ENCODE measurements around the gene DRAP1.

Gene DRAP1

DNA sequence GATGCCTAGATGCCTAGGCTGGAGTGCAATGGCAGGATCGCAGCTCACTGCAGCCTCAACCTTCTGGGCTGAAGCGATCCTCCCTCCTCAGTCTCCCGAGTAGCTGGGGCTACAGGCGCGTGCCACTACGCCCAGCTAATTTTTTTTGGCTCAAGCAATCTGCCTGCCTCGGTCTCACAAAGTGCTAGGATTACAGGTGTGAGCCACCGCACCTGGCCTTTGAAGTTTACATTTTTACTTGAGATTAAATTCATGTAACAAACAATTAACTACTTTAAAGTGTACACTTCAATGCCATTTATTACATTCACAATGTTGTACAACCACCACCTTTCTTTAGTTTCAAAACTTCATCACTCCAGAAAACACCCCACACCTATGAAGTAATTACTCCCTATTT lies 15.5 kb upstream of the DRAP1 start:
- DNase-seq (ENCODE audit: low read depth), result no peak

DNA sequence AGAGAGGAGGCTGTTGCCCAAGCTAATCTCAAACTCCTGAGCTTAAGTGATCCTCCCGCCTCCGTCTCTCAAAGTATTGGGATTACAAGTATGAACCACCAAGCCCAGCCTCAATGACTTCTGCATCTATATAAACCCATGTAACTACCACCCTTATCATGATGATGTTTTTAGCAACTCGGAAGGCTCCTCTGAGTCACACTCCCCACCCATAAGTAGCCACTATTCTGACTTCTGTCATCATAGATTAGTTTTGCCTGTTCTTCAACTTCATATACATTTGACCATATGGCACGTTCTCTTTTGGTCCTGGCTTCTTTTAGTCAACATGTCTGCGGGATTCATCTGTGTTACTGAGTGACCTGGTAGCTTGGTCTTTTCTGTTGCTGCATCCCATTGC lies 12.6 kb upstream of the DRAP1 start:
- DNase-seq (ENCODE audit: low read depth), result no peak

DNA sequence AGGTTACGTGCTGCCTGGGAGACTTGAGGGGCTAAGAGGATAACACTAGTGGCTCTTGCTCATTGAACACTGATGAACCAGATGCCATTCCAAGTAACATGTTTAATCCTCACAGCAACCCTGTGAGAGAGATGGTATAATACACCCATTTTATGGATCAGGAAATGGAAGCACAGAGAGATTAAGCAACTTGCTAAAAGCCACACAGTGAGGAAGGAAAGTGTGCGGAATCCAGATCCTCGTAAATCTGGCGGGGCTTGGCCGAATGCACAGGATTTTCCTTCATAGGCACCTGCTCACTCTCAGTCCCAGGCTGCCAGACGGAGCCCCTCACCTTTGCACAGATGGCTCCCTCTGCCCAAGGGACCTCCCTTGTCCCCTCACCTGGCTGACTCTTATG lies 11.3 kb upstream of the DRAP1 start:
- DNase-seq (ENCODE audit: low read depth), result no peak

DNA sequence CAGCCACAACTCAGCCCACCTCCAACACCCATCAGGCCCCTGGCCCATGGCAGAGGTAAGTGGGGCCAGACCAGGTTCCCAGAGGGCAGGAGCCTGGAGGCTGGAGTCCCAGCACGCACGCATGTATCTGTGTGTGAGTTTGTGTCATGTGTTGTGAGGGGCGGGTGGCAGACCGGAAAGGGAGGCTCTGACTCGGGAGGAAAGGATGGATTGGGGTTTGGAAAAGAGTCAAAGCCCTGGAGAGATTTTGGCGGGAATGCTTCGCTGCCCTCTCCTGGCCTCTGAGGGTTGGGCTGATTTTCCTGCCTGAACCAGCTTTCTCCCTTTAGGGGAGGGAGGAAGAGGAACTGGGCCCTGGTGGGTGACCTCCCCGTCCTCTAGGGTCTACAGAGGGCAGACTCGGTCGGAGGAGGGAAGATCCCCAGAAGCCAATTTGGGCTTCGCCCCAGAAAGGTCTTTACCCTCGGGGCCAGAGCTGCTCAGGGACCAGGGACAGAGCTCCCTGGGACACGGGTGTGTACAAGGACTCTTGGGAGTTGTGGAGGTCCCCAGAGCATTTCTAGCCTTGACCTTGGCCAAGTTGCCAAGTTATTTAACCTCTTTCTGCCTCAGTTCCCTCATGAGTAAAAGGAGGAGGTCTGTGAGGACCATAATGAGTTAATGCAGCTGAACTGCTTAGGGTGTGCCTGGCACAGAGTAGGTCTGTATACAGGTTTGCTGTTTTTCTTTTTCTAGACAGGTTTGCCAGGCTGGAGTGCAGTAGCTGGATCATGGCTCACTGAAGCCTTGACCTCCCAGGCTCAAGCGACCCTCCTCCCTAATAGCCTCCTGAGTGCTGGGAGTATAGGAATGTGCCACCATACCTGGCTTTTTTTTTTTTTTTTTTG lies 7.3 kb upstream of the DRAP1 start:
- no peak for DNase-seq (ENCODE audit: low read depth)

DNA sequence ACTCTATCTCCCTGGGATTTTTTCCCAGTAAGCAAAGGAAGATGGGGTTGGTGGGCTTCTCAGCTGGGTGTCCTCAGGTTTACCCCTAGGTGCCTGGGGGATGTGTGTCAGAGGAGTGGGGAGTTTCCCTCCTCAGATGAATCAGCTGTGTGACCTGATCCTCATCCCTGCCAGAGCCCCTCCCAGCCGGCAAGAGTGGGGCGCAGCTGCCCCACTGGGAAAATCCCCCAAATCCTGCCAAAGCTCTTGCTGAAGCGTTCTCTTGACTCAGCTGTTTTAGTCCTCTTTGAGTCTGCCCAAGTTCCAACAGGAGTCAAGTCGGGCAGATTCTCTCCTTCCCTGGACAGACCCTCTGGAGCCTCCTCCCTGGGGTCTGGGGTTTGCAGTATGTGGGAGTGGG lies 6.4 kb upstream of the DRAP1 start:
- no peak for DNase-seq (ENCODE audit: low read depth)

DNA sequence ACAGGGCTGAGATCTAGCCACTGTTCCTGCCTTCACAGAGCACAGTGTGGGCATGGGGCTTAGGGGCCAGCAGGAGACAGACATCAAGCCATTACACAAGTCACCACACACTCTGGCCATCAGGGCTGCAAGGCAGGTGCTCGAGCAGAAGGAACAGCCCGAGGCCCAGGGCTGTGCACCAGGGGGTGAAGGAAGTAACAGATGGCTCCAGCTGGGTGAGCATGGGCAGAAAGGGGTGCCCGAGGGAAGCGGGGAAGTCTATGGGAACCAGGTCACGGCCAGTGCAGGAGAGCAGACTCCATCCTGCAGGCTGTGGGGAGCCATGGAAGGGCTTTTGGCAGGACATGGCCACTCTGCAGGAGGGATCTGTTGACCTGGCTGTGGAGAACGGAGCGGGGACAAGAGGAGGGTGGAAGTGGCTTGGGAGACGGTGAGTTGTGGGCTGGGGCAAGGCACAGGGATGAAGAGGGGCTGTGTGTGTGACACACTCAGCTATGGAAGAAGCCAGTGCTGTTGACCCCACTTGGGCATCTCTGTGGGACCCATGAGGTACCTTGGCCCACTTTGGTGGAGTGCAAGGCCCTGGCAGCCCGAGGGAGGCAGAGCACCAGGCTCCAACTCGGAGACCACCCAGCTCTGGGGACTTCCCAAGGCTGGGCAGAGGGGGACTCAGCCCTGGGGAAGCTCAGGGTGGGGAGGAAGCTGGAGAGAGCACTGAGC lies 4.0 kb upstream of the DRAP1 start:
- no peak for DNase-seq (ENCODE audit: low read depth)

DNA sequence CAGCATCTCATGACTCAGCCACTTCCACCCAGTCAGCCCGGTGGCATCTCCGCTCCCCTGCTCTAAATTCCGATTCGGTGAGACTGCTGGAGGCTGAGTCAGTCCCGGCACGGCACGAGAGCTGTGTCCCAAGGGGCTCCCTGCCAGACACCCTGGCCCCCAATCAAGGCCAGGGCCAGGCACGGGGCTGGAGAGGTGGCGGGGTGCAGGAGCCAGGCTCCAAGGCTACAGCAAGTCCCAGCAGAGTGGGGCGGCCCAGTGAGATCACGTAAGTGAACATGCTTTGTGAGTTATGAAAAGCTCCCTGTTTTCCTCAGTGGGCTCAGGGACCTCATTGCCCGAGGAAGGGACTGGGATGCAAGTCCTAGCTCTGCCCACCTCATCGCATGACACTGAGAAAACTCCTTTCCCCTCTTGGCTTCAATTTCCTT lies 3.4 kb upstream of the DRAP1 start:
- DNase-seq (ENCODE audit: low read depth), result no peak

DNA sequence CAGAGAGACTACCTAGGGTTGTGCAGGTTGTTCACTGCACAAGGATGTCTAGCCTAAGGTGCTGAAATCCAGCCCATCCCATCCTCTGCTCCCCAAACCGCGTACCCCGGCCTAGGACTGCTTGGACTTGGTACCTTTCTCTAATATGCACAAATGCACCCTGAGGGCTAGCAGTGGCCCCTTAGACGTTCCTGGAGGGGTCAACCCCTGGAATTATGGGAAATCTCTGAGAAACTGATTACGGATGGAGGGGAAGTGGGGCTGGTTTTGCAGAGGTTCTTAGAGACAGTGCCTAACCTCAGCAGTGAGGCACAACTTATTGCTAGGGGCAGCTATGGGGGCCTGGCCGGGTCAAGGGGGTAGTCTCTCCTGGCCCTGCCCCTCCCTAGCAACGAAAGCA lies 2.8 kb upstream of the DRAP1 start:
- no peak for DNase-seq (ENCODE audit: low read depth)

DNA sequence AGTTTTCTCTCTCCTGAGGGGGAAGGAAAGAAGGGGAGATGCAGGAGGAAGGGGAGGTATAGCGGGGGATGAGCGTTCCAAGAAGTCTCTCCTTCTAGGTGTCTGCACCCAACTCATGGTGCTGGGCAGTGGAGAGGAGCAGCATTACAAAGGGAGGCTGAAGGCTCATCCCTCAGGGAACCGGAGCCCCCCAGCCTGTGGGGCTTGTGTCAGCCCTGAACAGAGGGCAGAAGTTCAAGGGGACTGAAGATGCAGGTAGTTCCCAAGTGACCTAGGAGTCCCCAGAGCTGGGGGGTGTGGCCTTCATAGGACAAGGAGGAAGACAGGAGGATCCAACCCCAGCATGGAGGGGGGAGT lies 2.2 kb upstream of the DRAP1 start:
- no peak for DNase-seq (ENCODE audit: low read depth)

DNA sequence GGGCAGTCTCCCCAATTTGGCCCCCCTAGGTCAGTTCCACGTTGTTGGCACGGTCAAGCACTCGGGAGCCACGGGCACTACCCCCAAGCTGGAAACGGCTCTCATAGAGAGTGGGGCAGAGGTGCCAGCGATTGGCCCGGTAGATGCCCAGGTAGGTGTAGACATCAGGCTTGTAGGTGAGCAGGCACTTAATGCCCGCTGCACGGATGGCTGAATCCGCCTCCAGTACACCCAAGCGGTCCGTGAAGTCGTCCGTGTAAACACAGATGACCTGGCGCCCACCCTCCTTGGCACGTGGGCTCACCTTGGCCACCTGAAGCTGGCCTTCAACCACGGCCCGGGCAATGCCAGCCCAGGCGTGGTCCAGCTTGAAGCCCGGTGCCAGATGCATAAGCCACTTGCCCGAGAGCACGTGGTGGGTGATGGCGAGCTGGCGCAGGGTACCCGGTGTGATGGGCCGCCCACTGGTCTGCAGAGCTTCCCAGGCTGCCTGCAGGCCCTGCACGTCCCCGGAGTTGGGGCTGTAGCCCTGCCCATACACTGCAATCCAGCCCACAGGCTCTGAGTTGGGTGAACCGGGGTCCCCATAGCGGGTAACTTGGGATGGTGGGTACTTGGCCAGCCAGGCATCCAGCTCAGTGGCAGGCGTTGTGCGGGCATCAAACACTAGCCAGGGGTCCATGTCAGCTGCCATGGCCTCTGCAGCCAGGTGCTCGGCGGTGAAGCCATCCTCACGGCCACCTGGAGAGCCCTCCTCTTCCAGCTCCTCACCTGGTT lies 1.6 kb upstream of the DRAP1 start:
- no peak for DNase-seq (ENCODE audit: low read depth)

DNA sequence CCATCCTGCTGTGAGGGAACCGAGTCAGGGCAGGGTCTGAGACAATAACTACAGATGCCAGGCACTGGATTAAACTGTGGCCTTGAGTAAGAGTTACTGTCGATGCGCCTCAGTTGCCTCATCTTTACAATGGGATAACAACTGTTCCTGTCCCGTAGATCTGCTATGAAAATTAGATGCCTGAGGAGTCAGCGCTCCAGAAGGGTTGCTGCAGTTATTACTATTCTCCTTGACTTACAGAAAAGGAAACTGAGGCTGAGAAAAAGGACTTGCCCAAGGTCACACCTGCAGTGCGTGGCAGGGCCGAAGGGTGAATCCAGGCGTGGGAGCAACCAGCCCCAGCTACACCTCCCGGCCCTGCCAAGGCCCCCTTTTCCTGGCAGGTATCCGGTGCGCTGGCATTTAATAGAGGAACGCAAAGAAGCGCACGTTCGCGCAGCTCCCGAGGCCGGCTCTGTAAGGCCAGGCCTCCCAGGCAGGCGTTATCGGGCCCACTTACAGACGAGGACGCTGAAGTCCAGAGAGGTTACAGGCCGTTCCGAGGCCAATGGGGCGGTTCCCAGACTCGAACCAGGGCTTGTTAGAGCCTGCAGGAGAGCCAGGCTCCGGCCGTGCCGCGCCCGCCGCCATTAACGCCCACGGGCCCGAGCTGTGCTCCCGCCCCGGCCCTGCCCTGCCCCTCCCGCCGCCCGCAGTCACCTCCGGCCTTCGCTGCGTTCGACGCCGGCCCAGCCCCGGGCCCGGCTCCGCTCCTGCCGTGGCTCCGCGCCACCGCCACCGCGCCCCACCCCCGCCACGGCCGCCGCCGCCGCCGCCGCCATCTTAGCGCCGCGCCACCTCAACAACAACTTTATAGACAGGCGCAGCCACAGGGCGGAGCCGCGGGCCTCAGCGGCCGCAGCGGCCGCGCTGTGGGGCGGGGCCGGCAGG lies 750 bp upstream of the DRAP1 start, which contains the start of gene C11orf68:
TSS of gene C11orf68 (minus strand) at position 852 of the 930 bp plus-strand sequence. CDS start at position 821, 31 bp downstream.
- no peak for DNase-seq (ENCODE audit: low read depth)

DNA sequence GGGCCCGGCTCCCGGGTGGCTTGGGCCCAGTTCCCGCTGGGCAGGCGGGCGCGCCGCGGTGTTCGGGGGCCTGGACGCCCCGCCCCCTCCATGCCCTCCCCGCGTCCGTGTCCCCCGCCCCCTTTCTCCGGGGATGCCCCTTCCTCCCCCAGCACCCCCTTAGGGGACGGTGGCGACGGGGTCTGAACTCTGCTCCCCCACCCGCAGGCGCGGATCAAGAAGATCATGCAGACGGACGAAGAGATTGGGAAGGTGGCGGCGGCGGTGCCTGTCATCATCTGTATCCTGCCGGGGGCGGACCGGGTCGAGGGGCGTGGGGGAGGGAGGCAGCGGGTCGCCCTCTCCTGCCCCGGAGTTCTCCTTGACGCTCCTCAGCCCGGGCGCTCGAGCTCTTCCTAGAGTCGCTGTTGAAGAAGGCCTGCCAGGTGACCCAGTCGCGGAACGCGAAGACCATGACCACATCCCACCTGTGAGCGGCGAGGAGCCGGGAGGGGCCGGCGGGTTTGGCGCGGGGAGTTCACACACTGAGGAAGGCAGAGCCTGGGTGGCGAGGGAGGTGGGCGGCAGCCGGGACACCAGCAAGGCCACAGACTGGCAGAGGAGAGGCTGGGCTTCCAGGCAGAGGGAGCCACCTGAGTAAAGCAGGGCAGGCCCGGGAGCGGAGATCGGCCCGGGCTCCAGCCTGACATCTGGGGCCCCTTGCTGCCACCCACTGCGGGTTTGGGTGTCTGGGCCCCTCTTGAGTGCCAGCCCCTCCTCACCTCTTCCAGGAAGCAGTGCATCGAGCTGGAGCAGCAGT lies 546 bp downstream of the DRAP1 start:
- no peak for DNase-seq (ENCODE audit: low read depth)

DNA sequence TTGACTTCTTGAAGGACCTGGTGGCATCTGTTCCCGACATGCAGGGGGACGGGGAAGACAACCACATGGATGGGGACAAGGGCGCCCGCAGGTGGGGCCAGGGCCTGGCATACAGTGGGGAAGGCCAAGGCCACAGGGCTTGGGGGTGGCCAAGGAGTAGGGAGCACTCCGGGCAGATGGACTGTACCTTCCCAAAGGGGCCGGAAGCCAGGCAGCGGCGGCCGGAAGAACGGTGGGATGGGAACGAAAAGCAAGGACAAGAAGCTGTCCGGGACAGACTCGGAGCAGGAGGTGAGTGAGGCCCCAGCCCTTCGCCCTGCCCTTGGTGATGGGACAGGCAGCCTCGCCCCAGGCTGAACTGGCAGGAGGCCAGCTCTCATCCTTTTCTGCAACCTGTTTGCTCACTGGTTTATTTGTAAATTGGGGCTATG lies 1.2 kb downstream of the DRAP1 start:
- DNase-seq (ENCODE audit: low read depth), result no peak

DNA sequence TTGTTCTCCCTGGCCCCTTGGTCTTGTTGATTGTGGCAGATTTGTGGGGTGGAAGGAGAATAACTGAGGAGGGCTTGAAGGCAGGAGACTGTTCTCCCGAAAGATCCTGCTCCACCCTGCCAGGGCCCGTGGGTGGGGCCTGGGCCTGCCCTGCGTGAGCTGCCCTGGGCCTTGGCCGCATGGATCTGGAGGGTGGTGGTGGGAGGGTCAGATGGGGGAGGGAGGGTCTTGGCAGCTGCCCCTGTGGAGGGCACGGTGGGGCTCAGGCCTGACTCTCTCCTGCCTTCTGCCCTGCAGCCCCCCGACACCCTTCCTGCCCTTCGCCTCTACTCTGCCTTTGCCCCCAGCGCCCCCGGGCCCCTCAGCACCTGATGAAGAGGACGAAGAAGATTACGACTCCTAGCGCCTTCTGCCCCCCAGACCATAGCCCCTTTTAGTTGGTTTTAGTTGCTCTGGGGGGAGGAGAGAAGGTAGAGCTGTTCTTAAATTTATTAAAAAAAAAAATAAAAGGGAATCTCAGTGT lies 1.9 kb downstream of the DRAP1 start:
- DNase-seq (ENCODE audit: low read depth), result no peak

DNA sequence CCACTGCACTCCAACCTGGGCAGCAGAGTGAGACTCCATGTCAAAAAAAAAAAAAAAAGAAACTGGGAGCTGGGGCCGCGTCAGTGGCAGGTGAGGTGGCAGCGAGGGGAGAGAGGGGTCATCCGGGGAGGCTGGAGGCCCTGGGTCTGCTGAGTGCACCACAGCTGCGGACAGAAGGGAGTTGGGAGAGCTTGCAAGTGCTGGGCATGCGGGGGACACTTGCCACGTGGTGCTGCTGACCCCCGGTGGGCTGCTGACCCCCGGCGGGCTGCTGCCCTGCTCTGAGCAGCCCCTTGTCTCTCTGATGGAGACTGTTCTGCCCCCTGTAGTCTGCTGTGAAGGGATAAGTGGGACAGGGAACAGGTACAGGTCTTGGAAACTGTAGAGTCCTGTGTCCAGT lies 2.6 kb downstream of the DRAP1 start:
- no peak for DNase-seq (ENCODE audit: low read depth)

DNA sequence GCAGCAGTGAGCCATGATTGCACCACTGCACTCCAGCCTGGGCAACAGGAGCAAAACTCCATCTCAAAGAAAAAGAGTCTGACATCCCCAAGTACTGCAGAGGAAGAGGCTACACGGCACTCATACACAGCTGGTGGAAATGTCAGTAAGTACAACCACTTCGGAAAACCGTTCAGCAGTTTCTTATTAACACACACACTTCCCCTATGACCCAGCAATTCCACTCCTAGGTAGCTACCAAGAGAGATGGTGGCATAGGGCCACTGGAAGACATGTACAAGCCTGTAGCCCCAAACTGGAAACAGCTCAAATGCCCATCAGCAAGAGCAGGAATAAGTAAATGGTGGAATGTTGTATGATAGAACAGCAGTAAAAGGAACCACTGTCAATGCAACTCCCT lies 3.3 kb downstream of the DRAP1 start:
- DNase-seq (ENCODE audit: low read depth), result no peak

DNA sequence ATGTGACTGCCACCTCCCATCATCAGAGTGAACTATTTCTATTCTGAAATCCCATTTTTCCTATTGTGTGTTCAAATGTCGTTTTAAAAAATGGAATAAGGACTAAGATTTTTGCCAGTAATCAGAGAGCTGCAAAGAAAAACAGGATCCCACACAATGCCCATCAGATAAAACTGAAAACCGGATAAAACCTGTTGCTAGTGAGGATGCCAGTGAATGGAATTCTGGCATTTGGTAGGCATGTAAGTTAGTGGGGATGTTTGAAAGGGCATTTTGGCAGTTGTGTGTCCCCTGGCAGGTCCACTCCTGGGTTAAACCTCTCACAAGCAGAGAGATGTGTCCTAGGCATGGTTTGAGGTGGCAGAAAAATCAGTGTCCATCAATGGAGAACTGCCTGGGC lies 6.2 kb downstream of the DRAP1 start:
- no peak for DNase-seq (ENCODE audit: low read depth)

DNA sequence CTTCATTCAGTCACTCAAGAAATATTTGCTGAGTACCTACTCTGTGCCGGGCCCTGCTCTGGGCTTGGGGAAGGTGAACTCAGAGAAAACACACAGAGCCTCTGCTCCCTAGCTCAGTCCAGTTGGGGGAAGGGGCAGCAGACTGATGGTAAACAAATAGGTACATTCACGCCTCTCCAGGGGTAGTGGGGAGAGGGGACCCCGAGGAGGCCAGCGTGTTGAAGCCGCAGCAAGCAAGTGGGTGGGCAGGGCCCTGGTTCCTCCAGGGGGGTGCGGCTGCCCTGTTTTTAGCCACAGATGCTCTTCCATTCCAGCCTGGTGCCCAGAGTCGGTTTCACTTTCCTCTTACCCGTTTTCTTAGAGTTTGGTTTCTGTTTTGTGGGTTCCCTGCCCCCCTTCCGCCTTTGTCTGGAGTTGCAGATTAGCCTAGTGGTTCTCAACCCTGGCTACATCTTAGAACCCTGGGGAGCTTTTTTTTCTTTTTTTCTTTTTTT lies 8.7 kb downstream of the DRAP1 start:
- DNase-seq (ENCODE audit: low read depth), result peak; percentile 19

DNA sequence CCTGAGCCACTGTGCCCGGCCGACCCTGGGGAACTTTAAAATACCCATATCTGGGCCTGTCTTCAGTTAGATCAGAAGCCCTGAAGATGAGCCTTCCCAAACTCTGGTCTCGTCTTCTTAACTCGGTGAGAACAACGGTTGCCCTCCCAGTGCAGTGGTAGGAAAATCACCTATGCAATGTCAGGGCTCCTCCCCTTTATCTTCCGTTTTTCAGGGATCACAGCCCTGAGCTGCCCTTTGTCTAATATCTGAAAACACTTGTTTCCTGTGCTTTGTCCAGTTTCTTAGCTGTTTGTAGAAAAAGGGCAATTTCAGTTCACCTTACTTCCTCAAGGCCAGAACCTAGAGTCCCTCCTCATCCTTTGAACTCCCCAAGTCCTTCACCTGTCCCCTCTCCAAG lies 9.4 kb downstream of the DRAP1 start:
- DNase-seq (ENCODE audit: low read depth), result no peak

Data from stimulated activated CD8-positive, alpha-beta memory T cell treated with anti-CD3 and anti-CD28 coated beads, Interleukin-15, amount 100 ng/mL, for 24 hours (primary cell).